Panc1 (cell line): Measurements from ENCODE around the gene SLC9A9.

ENCODE experiments used
- POLR2AphosphoS5 ChIP-seq: IDR thresholded peaks from 2 replicates; pipeline ENCODE4 v1.6.1; 2012; ENCODE audit warnings: mild to moderate bottlenecking, low read depth, low read length, moderate library complexity
- SIN3A ChIP-seq: IDR thresholded peaks from 2 replicates; pipeline ENCODE4 v1.6.1; 2012; ENCODE audit warnings: low read depth, mild to moderate bottlenecking, low read length, moderate library complexity, borderline replicate concordance; ENCODE audit not compliant: insufficient read depth
- TCF7L2 ChIP-seq: IDR thresholded peaks from 2 replicates; pipeline ENCODE4 v1.6.1; 2011; ENCODE audit warnings: mild to moderate bottlenecking, low read depth, low read length, inconsistent platforms
- TF ChIP-seq, protein P1 (sequence below), 2 experiments: IDR thresholded peaks; 2 replicates each; pipeline ENCODE4 v1.6.1; 2011 to 2012; ENCODE audit warnings: low read depth in 2 of 2, control low read depth in 1 of 2, low read length in 1 of 2, mild to moderate bottlenecking in 1 of 2, moderate library complexity in 1 of 2; ENCODE audit not compliant: insufficient read depth in 1 of 2
- TF ChIP-seq, protein P2 (sequence below): fragments of 450-650 bp; IDR thresholded peaks from 2 replicates; pipeline ENCODE4 v1.5.1; 2017; ENCODE audit warnings: mild to moderate bottlenecking

DNA sequence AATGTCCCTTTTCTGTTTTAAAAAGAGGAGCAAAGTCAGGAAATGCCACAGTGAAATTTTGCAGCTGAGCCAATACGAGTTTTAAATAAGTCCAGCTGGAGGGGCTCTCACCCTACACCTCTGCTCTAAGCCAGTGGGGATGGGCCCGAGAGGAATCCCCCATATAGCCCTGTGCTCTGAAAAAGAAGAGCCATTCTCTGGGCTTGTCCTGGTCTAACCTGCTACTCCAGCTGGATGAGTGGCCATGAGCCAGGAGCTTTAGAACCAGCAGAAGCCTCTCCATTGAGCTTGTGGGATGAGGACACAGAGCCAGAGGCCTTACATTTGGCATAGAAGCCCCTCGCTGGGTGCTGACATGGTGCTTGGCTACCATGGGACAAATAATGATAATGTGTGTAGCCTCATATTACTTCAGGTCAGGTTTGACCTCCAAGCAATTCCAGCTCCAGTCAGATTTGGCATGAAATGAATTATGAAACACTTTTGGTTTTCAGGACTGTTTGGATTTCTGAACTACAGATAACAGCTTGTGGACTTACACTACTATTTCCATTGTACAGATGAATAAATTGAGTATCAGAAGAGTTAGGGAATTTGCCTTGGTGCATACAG is 556.3 kb downstream of the SLC9A9 start:
- TF ChIP-seq, protein P1, sequence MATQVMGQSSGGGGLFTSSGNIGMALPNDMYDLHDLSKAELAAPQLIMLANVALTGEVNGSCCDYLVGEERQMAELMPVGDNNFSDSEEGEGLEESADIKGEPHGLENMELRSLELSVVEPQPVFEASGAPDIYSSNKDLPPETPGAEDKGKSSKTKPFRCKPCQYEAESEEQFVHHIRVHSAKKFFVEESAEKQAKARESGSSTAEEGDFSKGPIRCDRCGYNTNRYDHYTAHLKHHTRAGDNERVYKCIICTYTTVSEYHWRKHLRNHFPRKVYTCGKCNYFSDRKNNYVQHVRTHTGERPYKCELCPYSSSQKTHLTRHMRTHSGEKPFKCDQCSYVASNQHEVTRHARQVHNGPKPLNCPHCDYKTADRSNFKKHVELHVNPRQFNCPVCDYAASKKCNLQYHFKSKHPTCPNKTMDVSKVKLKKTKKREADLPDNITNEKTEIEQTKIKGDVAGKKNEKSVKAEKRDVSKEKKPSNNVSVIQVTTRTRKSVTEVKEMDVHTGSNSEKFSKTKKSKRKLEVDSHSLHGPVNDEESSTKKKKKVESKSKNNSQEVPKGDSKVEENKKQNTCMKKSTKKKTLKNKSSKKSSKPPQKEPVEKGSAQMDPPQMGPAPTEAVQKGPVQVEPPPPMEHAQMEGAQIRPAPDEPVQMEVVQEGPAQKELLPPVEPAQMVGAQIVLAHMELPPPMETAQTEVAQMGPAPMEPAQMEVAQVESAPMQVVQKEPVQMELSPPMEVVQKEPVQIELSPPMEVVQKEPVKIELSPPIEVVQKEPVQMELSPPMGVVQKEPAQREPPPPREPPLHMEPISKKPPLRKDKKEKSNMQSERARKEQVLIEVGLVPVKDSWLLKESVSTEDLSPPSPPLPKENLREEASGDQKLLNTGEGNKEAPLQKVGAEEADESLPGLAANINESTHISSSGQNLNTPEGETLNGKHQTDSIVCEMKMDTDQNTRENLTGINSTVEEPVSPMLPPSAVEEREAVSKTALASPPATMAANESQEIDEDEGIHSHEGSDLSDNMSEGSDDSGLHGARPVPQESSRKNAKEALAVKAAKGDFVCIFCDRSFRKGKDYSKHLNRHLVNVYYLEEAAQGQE (IDR thresholded peaks at IDR 0.05; ENCODE audit: insufficient read depth in 1 of 2, low read depth in 2 of 2, low read length in 1 of 2) = no peak
- TF ChIP-seq, protein P2, sequence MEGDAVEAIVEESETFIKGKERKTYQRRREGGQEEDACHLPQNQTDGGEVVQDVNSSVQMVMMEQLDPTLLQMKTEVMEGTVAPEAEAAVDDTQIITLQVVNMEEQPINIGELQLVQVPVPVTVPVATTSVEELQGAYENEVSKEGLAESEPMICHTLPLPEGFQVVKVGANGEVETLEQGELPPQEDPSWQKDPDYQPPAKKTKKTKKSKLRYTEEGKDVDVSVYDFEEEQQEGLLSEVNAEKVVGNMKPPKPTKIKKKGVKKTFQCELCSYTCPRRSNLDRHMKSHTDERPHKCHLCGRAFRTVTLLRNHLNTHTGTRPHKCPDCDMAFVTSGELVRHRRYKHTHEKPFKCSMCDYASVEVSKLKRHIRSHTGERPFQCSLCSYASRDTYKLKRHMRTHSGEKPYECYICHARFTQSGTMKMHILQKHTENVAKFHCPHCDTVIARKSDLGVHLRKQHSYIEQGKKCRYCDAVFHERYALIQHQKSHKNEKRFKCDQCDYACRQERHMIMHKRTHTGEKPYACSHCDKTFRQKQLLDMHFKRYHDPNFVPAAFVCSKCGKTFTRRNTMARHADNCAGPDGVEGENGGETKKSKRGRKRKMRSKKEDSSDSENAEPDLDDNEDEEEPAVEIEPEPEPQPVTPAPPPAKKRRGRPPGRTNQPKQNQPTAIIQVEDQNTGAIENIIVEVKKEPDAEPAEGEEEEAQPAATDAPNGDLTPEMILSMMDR = no peak
- TF ChIP-seq POLR2AphosphoS5 (no peak), SIN3A (no peak), TCF7L2 (no peak)
